PC-9 (cell line): ENCODE measurements around the gene ZCCHC2.

Experiments
- CTCF ChIP-seq: fragments of 200-600 bp; sonication (generic); conservative IDR thresholded peaks from 2 replicates; pipeline ENCODE4 v1.6.1; 2017; ENCODE audit warnings: mixed run types, antibody characterized with exemption, mild to moderate bottlenecking, moderate library complexity
- EZH2 ChIP-seq: fragments of 200-600 bp; sonication (generic); IDR thresholded peaks from 2 replicates; pipeline ENCODE4 v1.8.0; 2017; ENCODE audit warnings: antibody characterized with exemption, low read depth

- TF ChIP-seq CTCF (no peak), EZH2 (no peak)
Observed at GRCh38 chr18:62611453-62612288, 88.8 kb downstream of the ZCCHC2 start.
